SH-SY5Y (cell line): ENCODE measurements around the gene PKIG.

Source experiments
- GATA2 ChIP-seq: IDR thresholded peaks from 2 replicates; pipeline ENCODE4 v1.6.1; 2011; ENCODE audit warnings: mild to moderate bottlenecking, low read depth, low read length
- GATA3 ChIP-seq: IDR thresholded peaks from 2 replicates; pipeline ENCODE4 v1.6.1; 2011; ENCODE audit warnings: low read depth, mild to moderate bottlenecking, low read length, moderate library complexity

The PKIG gene

DNA sequence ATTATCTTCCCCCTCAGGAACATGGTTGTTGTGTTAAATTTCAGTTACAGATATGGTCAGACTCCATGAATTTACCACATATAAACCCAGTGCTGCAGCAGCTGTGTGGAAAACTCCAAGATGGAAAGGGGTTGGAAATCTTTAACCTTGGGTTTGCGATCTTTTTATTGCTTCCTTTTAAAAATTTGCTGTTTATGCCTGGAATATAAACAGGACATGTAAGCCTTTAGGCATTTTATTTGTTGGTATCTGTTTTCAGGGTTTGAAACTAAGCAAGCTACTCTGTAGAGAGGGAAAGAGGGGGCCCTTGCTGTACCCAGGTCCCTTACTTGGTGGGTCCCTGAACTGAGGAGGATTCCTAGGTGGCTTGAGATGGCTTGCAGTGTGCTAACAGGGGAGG is 778 bp downstream of the PKIG start:
- TF ChIP-seq GATA2 (no peak), GATA3 (no peak)

DNA sequence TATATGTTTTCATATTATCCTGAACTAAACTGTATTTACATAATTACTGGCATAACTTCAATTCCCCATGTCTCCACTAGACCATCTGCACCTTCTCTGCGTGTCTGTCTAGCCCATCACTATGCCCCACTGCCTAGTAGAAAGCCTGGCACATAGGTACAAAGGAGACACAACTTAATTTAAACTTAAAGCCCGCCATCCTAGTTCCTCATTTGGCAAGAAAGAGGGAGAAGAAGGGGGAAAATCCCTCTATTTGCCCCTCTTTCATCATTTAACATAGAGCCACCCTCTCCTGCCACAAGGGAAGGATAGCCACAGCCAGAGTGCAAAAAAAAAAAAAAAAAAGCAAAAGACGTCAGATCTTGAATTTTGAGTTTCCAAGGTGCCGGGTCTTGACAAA is 1.8 kb downstream of the PKIG start:
- no peak for TF ChIP-seq GATA3

DNA sequence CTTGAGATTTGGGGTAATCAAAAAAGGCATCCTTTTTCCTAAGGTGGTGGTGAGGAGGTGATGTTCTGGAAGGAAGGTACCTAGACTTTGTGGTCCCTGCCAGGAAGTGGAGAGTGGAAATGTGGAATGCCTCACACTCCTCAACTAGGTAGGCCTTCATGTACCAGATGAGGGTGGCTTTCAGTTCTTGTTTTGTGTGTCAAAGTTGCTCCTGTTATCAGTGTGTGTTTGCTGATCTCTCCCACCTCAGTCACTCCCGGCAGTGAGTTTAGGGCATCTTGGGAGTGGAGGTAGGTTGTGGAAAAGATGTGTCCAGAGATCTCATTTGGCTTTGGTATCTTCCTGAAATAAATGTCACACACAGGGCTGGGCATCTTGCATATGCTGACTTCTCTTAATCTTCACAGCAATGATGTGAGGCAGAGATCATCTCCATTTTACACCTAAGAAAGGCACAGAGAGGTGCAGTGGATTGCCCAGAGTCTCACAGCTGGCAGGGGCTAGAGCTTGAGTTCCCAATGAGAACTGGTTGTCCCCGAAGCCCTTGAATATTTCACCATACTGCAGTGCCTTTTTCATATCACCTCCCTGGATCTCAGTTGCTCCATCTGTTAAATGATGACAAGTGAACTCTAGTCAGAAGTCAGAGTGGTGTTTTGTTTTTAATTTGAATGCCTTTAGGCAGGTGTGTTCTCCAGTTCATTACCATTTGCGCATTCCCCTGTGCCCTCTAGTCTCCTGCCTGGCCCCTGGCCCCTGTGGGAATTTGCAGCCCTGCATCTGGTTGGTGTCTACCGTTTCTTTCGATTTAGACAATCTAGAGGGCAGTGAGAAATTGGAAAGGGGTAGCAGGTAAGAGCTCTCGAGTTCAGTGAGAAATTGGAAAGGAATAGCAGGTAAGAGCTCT is 2.9 kb downstream of the PKIG start:
- TF ChIP-seq GATA2 (peak; percentile 29; the same call in 1 of the 2 replicates), GATA3 (no peak)

DNA sequence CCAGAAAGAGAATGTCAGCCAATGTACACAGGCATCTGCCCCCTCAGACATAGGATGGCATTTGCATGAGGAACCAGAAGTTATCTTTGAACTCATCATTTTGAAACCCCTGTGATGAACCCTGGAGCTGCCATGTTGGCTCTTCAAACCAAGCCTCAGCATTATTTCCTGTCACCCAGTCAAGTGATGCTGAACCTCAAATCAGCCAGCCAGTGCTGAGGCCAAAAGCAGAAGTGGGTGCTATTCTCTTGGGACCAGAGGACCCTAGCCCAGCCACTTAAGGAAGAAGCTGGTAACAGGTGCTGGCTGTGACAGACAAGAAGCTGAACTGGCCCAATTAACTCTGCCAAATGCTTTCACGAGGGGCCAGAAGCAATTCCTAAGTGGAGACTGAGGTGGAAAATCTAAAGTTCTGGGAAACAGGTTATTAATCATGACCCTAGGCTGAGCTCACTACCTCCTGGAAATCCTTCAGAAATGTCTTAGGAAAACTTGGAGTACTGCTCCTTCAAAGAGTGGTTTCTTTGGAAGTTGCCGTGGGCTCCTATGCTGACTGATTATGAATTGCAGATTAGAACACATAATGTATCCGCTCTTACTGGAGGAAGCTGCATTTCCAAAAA is 4.0 kb downstream of the PKIG start:
- TF ChIP-seq GATA3 (no peak), GATA2 (no peak)

DNA sequence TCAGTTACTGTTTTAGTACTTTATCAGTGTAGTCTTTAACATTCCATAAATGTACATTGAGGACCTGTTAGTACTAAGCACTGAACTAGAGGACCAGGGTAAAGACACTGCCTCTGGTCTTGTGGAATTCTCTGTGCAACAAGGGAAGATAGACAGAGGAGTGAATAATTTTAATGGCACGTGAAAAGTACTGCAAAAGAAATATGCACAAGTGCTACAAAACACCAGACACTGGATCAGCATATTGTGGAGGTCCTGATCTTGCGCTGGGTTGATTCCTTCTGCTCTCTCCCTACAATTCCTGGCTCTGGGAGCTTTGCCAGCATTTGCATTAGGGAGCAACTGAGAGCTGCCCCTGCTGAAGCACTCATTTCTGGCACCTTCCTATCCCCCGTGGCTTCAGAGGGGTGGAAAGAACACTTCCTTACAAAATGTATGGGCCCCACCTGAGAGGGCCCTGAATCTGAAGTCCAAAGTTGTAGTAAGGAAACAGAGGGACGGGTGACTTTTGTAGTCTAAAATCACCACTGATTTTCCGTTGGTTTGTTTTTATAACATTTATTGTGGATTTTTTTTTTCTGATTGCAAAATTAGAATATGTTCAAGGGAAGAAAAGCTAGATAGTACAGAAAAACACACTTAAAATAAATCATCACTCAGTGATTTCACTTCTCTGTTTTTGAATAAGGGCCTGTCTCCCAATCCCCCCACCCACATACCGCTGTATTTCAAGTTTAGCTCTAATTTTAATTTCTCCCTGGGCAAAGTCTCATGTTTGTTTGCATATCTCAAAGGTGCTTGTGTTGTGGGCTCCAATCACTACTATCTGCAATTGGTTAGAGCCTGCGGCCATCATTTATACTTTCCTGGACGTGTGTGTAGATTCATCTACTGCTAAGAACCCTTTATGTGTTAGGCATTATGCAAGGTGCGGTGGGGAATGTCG is 4.9 kb downstream of the PKIG start:
- no peak for TF ChIP-seq GATA2
- TF ChIP-seq GATA3 = no peak

DNA sequence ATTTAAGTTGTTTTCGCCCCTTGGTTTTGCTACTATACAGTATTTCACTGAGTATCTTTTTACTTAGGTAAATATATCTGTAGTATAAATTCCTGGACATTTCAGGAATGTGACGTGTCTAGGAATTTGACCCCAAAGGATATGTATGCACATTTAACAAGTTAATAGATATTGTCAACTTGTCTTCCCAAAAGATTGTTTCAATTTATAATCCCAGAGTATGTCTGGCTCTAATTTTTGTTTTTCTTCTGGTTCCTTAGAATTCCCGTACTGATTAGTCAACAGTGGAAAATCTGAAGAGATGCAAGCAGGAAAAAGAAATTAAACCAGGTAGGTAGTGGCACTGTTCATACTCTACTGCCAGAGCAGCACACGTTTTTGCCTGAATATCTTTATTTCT is 7.2 kb downstream of the PKIG start:
- no peak for TF ChIP-seq GATA3
- no peak for TF ChIP-seq GATA2

DNA sequence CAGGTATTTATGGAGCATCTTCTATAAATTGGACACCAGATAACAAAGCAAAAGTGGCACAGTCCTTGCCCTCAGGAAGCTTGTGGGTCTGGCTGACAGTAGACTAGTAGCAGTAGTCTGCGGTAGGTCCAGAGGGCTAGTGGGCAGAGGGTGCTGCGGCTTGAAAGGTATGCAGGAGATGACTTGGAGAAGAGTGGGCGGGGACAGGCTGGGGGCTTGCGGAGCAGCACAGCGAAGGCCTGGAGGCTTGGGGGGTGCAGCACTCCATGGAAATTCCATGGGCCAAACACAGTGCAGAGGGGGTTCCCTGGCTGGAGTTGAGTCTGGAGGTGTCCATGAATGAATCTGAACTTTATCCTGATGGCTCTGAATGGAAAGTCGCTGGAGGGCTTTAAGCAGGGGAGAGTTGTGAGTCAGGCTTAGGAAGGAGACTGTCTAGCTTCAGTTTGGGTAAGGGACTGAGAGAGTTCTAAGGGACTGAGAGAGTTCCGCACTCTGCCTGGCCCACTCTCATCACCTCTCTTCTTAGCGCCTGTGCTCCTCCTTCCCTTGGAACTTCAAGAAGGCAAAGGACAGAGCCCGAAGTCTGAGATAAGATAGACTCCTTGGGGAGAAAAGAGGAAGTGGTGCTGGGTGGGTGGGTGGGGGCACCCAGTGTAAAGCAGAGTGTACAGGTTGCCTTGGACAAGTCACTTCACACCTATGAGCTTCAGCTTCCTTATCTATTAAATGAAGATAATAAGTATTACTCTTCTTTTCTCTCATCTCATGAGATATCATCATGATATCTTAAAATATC is 8.8 kb downstream of the PKIG start:
- TF ChIP-seq GATA2 (no peak), GATA3 (no peak)

DNA sequence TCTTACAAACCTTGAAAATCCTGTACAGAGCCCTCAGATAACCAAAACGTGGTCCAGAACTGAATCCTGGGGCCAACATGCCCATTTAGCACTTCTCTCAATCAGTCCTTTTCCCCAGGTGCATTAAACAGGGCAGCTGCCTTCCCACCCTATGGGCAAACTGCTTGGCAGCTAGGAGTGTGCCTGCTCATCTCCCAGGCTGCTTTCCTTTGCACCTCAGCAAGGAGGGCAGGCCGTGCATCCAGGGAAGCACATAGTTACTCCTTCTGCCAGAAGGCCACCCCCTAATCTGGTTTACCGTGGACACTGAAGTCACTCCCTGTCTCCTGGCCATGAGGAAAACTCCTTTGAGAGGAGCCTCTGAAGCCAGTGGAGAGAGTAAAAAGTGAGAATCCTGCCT is 10.0 kb downstream of the PKIG start:
- TF ChIP-seq GATA3 (no peak), GATA2 (no peak)

DNA sequence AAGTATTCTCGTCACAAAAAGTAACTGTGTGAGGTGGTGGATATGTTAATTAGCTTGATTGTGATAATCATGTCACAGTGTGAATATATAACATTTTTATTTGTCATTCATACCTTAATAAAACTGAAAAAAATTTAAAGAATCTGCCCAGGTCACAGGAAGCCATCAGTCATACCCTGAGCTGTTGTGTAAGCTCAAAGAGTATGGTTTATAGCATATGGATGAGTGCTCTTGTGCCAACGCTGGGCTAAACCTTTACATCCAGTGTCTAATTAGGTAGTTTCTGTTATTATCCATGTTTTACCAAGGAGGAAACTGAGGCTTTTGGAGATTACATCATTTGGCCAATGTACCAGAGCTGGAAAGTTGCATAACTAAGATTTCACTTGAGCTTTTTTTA is 11.4 kb downstream of the PKIG start:
- TF ChIP-seq GATA2 = no peak
- no peak for TF ChIP-seq GATA3

DNA sequence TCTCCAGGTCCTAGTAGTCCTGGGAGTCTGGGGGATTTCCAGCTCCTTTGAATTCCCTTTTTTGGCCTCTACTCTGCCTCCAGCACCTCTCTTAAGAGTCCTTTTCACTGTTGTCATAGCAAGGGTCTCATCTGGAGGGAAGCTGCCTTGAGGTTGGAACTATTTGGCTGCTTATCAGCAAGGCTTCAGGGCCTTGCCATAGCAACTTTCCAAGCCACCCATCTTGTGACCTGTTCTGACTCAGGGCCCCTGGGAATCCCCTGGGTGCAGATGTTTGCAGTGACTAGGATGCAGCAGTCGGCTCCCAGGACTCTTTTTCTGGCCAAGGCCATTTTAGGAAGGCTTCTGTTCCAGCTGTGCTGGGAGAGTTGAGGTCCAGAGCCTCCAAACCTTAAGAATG is 12.4 kb downstream of the PKIG start:
- TF ChIP-seq GATA3 (no peak), GATA2 (no peak)

DNA sequence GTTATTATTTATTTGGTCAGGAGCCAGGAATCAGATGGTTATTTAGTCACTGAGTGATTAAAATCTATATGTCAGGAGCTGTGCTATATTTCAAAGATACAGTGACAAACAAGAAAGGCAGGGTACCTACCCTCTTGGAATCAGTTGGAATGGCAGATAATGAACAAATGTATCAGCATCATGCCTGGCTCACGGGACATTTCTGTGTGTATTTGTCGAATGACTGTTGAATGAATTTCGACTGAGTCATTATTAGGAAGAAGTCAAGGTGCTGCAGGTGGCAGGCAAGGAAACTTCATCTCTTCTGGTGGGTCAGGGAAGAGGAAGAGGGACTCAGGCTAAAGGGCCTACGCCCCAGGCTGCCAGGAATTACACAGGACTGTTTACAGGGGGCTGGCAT is 13.6 kb downstream of the PKIG start:
- TF ChIP-seq GATA2 (no peak), GATA3 (no peak)

DNA sequence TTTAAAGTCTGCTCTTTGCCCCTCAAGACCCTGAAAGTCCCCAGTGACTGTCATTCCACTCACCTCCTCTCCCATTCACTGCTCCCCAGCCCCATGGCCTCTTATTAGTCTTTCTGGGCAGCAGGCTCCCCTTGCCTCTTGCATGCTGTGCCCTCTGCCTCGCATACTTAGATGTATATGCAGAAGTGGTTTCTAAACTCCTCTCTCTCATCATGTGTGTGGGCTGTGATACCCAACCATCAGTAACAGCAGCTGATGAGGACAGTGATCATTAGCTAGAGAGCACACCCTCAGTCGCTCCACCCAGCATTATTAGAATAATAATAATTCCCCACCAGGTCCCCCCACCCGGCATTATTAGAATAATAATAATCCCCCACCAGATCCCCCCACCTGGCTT is 14.5 kb downstream of the PKIG start:
- TF ChIP-seq GATA2 (no peak), GATA3 (no peak)

DNA sequence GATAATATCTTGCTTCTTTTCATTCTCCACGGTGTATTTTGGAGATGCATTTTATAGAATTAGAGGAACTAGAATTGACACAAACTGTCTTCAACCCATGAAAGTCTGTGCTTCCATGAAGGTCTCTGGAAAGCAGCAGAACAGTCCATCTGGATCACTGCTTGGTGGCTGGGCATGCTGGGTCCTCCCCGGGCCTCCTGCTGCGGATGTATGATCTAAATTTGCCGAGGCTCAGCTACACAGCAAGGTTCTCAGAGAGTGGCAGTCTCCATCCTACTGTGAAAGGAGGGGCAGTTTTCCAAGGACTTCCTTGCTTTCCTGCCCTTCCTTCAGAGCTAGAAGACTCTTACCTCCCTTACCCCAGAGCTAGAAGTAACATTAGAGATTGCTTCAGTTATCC is 15.1 kb downstream of the PKIG start:
- TF ChIP-seq GATA2 (no peak), GATA3 (no peak)
